DOHH2 (cell line): ENCODE data around the gene ABLIM2.

Experiments
- H3F3A ChIP-seq: fragments of 200-600 bp; sonication (generic), shearing (Covaris generic); 2 replicates; pipeline ENCODE4 v1.6.0; 2016; ENCODE audit warnings: antibody characterized with exemption, mild to moderate bottlenecking; ENCODE audit not compliant: control insufficient read depth, insufficient read depth
- H3K27ac ChIP-seq: fragments of 200-600 bp; sonication (generic); 2 replicates; pipeline ENCODE4 v1.5.1; 2014; ENCODE audit warnings: low read depth, mild to moderate bottlenecking, low read length, moderate library complexity
- H3K27me3 ChIP-seq: fragments of 200-600 bp; sonication (generic); 2 replicates; pipeline ENCODE4 v1.6.1; 2014; ENCODE audit warnings: mild to moderate bottlenecking, low read length, mixed read lengths; ENCODE audit not compliant: control insufficient read depth
- H3K36me3 ChIP-seq: fragments of 200-600 bp; sonication (generic); 2 replicates; pipeline ENCODE4 v1.6.1; 2014; ENCODE audit warnings: mild to moderate bottlenecking, low read length, moderate library complexity, mixed read lengths; ENCODE audit not compliant: control insufficient read depth
- H3K4me1 ChIP-seq: fragments of 200-600 bp; sonication (generic); 2 replicates; pipeline ENCODE4 v1.6.1; 2014; ENCODE audit warnings: mild to moderate bottlenecking, low read length, mixed read lengths; ENCODE audit not compliant: control insufficient read depth
- H3K4me2 ChIP-seq: fragments of 200-600 bp; sonication (generic); 2 replicates; pipeline ENCODE4 v1.6.0; 2014; ENCODE audit warnings: mild to moderate bottlenecking, low read length, moderate library complexity
- H3K4me3 ChIP-seq: fragments of 200-600 bp; sonication (generic); 2 replicates; pipeline ENCODE4 v1.5.1; 2014; ENCODE audit warnings: mild to moderate bottlenecking, low read length, mixed read lengths
- H3K79me2 ChIP-seq: fragments of 200-600 bp; sonication (generic); 2 replicates; pipeline ENCODE4 v1.6.1; 2014; ENCODE audit warnings: mild to moderate bottlenecking, low read length, mixed read lengths; ENCODE audit not compliant: control insufficient read depth
- H3K9me2 ChIP-seq: fragments of 200-600 bp; sonication (generic); replicated peaks from 2 replicates; pipeline ENCODE4 v1.6.1; 2014; ENCODE audit warnings: mild to moderate bottlenecking, low read length, mixed read lengths; ENCODE audit not compliant: control insufficient read depth
- H3K9me3 ChIP-seq: fragments of 200-600 bp; sonication (generic); 2 replicates; pipeline ENCODE4 v1.6.1; 2014; ENCODE audit warnings: antibody characterized with exemption, low read length, mixed read lengths; ENCODE audit not compliant: control insufficient read depth, insufficient read depth
- H4K20me1 ChIP-seq: fragments of 200-600 bp; sonication (generic); 2 replicates; pipeline ENCODE4 v1.6.0; 2014; ENCODE audit warnings: low read depth, mild to moderate bottlenecking, antibody characterized with exemption, low read length, moderate library complexity; ENCODE audit not compliant: control insufficient read depth, insufficient read depth
- EZH2phosphoT487 ChIP-seq: fragments of 200-600 bp; sonication (generic); IDR thresholded peaks from 2 replicates; pipeline ENCODE4 v1.6.1; 2017; ENCODE audit warnings: borderline replicate concordance, mild to moderate bottlenecking, antibody characterized with exemption, low read length, moderate library complexity, mixed read lengths
- TF ChIP-seq, protein P1 (sequence below): fragments of 200-600 bp; sonication (generic); IDR thresholded peaks from one replicate; pipeline ENCODE4 v1.5.1; 2014; ENCODE audit warnings: antibody characterized with exemption, mild to moderate bottlenecking, low read depth, low read length; ENCODE audit not compliant: poor library complexity, severe bottlenecking

ABLIM2 gene

DNA sequence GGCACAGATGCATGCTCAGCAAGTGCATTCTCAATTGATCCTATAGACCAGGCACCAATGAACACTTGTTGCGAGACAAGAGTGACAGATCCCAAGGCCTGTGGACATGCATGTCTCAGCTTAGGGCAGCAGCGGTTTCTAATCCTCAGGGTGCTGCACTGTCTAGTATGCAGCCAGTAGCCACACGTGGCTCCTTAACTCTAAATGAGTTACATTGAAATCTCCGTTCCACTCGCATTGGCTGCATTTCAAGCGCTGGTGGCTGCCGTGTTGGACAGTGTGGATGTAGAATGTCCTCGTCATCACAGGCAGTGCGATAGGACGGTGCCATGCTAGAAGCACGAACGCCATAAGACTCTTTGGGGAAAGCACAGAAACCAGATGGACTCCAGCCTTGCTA, 194.9 kb downstream of the ABLIM2 start:
- no peak overlapping the region for H3K4me3 ChIP-seq
- no peaks in the 10 kb centered on the region for H4K20me1 ChIP-seq
- peaks cover 11% of the 10 kb centered on the region for H3K4me1 ChIP-seq
- H3K9me3 ChIP-seq: no peaks in the 10 kb centered on the region
- H3K27ac ChIP-seq: no peak overlapping the region
- H3K27me3 ChIP-seq: peaks cover 9% of the 10 kb centered on the region; the same call in 1 of the 2 replicates
- H3K79me2 ChIP-seq: no peaks in the 10 kb centered on the region
- H3K4me2 ChIP-seq: no peak overlapping the region
- no peak for TF ChIP-seq EZH2phosphoT487
- TF ChIP-seq, protein P1, sequence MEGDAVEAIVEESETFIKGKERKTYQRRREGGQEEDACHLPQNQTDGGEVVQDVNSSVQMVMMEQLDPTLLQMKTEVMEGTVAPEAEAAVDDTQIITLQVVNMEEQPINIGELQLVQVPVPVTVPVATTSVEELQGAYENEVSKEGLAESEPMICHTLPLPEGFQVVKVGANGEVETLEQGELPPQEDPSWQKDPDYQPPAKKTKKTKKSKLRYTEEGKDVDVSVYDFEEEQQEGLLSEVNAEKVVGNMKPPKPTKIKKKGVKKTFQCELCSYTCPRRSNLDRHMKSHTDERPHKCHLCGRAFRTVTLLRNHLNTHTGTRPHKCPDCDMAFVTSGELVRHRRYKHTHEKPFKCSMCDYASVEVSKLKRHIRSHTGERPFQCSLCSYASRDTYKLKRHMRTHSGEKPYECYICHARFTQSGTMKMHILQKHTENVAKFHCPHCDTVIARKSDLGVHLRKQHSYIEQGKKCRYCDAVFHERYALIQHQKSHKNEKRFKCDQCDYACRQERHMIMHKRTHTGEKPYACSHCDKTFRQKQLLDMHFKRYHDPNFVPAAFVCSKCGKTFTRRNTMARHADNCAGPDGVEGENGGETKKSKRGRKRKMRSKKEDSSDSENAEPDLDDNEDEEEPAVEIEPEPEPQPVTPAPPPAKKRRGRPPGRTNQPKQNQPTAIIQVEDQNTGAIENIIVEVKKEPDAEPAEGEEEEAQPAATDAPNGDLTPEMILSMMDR: no peak
- H3F3A ChIP-seq: no peaks in the 10 kb centered on the region
- no peaks in the 10 kb centered on the region for H3K36me3 ChIP-seq
- no peaks in the 10 kb centered on the region for H3K9me2 ChIP-seq

DNA sequence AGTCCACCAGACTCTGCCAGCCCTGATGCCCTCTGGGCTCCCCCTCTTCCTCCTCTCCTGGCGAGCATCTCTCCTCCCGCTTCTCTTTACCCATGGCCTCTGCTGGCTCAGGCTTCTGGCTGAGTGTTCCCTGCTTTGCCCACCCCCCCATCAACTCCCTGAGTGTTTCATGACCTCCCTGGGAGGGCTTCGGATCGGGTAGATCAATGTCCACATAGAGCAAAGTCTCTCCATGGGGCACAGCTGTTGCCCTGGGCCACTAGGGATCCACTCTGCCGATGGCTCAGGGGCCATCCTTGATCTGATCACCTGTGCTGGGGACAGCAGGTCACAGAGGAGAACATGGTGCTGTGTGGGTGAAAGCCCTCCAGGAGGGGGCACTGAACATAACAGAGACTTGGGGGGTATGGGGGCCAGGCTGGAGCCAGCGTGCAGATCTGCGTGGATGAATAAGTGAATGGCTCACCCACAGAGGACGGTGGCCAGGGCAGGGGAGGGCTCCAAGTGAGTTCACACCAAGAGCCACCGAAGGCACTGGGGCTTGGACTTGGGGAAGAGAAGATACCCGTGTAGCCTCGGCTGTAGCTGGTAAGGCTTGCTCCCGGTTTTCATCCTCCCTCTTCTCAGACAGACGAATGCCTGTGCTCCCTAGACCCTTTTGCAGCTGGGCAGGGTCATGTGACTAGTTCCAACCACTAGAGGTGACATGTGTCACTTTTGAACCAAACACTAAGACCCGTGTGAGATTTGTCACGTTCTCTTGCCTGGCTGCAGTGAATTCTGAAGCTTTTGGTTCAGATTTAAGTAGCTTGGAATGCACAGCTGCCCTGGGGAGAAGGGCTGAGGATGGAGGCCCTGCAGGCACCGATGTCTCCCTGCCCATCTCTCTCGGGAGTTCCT, 195.8 kb downstream of the ABLIM2 start:
- H4K20me1 ChIP-seq: no peaks in the 10 kb centered on the region
- no peak overlapping the region for H3K4me2 ChIP-seq
- no peaks in the 10 kb centered on the region for H3K9me3 ChIP-seq
- peaks cover 9% of the 10 kb centered on the region; the same call in 1 of the 2 replicates for H3K27me3 ChIP-seq
- no peak overlapping the region for H3K4me3 ChIP-seq
- TF ChIP-seq EZH2phosphoT487: no peak
- TF ChIP-seq, protein P1: no peak
- no peaks in the 10 kb centered on the region for H3K36me3 ChIP-seq
- no peaks in the 10 kb centered on the region for H3K79me2 ChIP-seq
- no peak overlapping the region for H3K27ac ChIP-seq
- peaks cover 11% of the 10 kb centered on the region for H3K4me1 ChIP-seq
- no peaks in the 10 kb centered on the region for H3K9me2 ChIP-seq
- no peaks in the 10 kb centered on the region for H3F3A ChIP-seq

DNA sequence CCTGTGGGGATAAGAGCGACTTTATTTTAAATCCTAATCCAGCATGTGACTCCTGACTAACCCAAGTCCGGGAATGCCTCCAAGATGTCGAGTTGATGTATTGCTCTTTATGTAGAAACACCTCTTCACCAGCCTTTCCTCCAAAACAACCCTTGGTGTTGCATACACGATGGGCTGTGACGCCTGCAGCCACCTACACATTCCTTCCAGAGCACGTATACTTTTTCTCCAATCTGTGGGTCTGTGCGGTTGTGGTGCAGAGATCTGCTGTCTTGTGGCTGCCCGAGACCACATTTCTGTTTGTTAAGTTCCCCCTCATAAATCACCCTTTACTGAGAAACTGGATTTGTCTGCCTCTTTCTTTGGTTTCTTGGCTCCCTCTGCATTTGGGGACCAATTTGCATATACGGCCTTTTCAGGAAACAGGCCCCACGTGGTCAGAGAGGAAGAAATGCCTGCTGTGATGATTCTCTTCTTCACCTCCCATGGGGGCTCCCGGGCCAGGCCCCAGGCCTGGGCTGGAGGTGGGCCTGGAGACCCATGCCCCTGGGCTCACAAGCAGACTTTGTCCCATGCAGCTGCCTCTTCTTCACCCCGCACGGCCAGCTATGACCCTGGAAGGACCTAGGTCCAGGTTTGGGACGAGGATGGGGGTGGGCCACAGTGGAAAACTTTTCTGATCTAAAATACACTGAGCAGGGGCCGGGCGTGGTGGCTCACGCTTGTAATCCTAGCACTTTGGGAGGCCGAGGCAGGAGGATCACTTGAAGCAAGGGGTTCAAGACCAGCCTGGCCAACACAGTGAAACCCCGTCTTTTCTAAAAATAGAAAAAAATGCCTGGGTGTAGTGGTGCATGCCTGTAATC, 197.6 kb downstream of the ABLIM2 start:
- Histone ChIP-seq H3K27ac (no peak overlapping the region), H3K4me3 (no peak overlapping the region), H3K27me3 (peaks cover 15% of the 10 kb centered on the region), H3K4me1 (peaks cover 11% of the 10 kb centered on the region), H3K79me2 (no peaks in the 10 kb centered on the region), H3K36me3 (no peaks in the 10 kb centered on the region), H3K9me3 (no peaks in the 10 kb centered on the region), H3K9me2 (no peaks in the 10 kb centered on the region), H3F3A (no peaks in the 10 kb centered on the region), H4K20me1 (no peaks in the 10 kb centered on the region), H3K4me2 (peak overlapping the region; percentile 38; the same call in 1 of the 2 replicates)
- TF ChIP-seq, protein P1: no peak
- TF ChIP-seq EZH2phosphoT487: no peak
